Kidney epithelial cell (primary cell): ENCODE results near the gene IRGQ. TPM values are rescaled to one million over a fixed set of nuclear protein-coding genes. Genes with fewer than 3 reads are reported as not detected.
A peak's percentile ranks its signal among the peaks of the same experiment; 100 is the strongest.

Experiments used
- DNase-seq: peaks from one replicate; pipeline ENCODE4 v3.0.0-alpha.2; 2010; ENCODE audit warnings: low read depth
- H3K27me3 ChIP-seq: 2 replicates; pipeline ENCODE4 v1.6.0; 2011; ENCODE audit warnings: low read length; ENCODE audit not compliant: control insufficient read depth, insufficient read depth
- H3K36me3 ChIP-seq: 2 replicates; pipeline ENCODE4 v1.5.1; 2011; ENCODE audit warnings: low read length; ENCODE audit not compliant: control insufficient read depth, insufficient read depth
- H3K4me3 ChIP-seq: 2 replicates; pipeline ENCODE4 v1.5.1; 2011; ENCODE audit warnings: low read depth, mild to moderate bottlenecking, control low read depth, low read length
- CTCF ChIP-seq: IDR thresholded peaks from 2 replicates; pipeline ENCODE4 v1.5.1; 2011; ENCODE audit warnings: mild to moderate bottlenecking, moderate library complexity, low read length, control low read depth, inconsistent platforms; ENCODE audit not compliant: insufficient read depth, poor library complexity, severe bottlenecking
- total RNA-seq: library from RNA; depleted of rRNA; stranded (reverse); fragments of >200 nt; gene quantifications from 2 replicates; pipeline ENCODE4 v1.2.3, GENCODE V29; 2015

The IRGQ gene
- 49.6 and 56.2 TPM in 2 replicates for total RNA-seq

- Histone ChIP-seq H3K4me3 (peak within 1 kb of the TSS; percentile 67), H3K27me3 (no peaks in the 10 kb centered on the region), H3K36me3 (peaks cover 2% of the 10 kb centered on the region)
- peak; percentile 98 for DNase-seq
- TF ChIP-seq CTCF, result no peak
Measured at GRCh38 chr19:43595999-43596841, at the start of gene IRGQ, which contains the start of gene ZNF576. Gene IRGQ, minus strand, starts transcription at chr19:43596134. Its CDS starts 796 bp downstream, at chr19:43595338. Gene ZNF576, plus strand, starts transcription at chr19:43596595. Its CDS starts 514 bp downstream, at chr19:43597109.

- TF ChIP-seq CTCF, result no peak
- H3K36me3 ChIP-seq, result no peaks in the 10 kb centered on the region
- DNase-seq, result no peak
- H3K4me3 ChIP-seq, result no peak overlapping the region
- H3K27me3 ChIP-seq, result peaks cover 7% of the 10 kb centered on the region
Measured at GRCh38 chr19:43644181-43644580, 48.2 kb upstream of the IRGQ start.

- DNase-seq, result no peak
- Histone ChIP-seq H3K36me3 (no peaks in the 10 kb centered on the region), H3K27me3 (peaks cover 9% of the 10 kb centered on the region), H3K4me3 (no peak overlapping the region)
- no peak for TF ChIP-seq CTCF
Measured at GRCh38 chr19:43643326-43643725, 47.4 kb upstream of the IRGQ start.

- TF ChIP-seq CTCF, result no peak
- H3K36me3 ChIP-seq, result no peaks in the 10 kb centered on the region
- DNase-seq, result no peak
- H3K27me3 ChIP-seq, result peaks cover 9% of the 10 kb centered on the region
- H3K4me3 ChIP-seq, result no peak overlapping the region
Measured at GRCh38 chr19:43642531-43642930, 46.6 kb upstream of the IRGQ start.

- DNase-seq, result no peak
- peaks cover 9% of the 10 kb centered on the region for H3K27me3 ChIP-seq
- TF ChIP-seq CTCF, result no peak
- H3K36me3 ChIP-seq, result no peaks in the 10 kb centered on the region
- no peak overlapping the region for H3K4me3 ChIP-seq
Measured at GRCh38 chr19:43641333-43641732, 45.4 kb upstream of the IRGQ start.

GRCh38 chr19:43640424-43640757 is 44.5 kb upstream of the IRGQ start:
- TF ChIP-seq CTCF, result no peak
- Histone ChIP-seq H3K27me3 (peaks cover 9% of the 10 kb centered on the region), H3K36me3 (no peaks in the 10 kb centered on the region), H3K4me3 (peak overlapping the region; percentile 66)
- DNase-seq, result no peak
